ENCODE results near the gene UBR7. TPM values are rescaled to one million over a fixed set of nuclear protein-coding genes. Genes with fewer than 3 reads are reported as not detected.

The UBR7 gene
- total RNA-seq, 1 donor from 2014 or later: 8.3 TPM

DNA sequence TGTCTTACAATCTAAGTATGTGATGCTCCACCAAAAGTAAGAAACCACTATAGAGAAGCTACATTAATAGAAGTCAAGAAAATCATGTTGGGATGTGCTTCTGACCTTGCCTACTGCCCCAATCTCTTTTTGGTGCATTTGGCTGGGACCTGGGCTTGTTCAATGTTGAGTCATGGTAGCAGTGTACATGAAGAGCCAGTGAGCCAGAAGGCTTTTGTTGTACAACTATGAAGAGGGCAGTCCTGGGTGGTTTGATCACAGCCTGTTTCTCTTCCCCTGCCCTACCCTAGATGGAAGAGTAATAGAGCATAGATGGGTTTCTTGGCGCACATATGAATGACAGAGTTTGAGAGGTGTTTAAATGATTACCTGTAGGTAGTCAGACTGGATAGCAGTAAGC is 56.4 kb downstream of the UBR7 start:
- intact Hi-C loops (cut with DNase I): no loop called here
- H3K9me3 ChIP-seq: no peaks in the 10 kb centered on the region
- H3K36me3 ChIP-seq: peaks cover 0 to 28% of the 10 kb centered on the region in 2 donors
- no peak for DNase-seq (ENCODE audit: low spot score in 2 of 2)
- no peak overlapping the region for H3K27ac ChIP-seq
- no peak overlapping the region for H3K4me3 ChIP-seq
- TF ChIP-seq, protein P1, sequence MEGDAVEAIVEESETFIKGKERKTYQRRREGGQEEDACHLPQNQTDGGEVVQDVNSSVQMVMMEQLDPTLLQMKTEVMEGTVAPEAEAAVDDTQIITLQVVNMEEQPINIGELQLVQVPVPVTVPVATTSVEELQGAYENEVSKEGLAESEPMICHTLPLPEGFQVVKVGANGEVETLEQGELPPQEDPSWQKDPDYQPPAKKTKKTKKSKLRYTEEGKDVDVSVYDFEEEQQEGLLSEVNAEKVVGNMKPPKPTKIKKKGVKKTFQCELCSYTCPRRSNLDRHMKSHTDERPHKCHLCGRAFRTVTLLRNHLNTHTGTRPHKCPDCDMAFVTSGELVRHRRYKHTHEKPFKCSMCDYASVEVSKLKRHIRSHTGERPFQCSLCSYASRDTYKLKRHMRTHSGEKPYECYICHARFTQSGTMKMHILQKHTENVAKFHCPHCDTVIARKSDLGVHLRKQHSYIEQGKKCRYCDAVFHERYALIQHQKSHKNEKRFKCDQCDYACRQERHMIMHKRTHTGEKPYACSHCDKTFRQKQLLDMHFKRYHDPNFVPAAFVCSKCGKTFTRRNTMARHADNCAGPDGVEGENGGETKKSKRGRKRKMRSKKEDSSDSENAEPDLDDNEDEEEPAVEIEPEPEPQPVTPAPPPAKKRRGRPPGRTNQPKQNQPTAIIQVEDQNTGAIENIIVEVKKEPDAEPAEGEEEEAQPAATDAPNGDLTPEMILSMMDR (IDR thresholded peaks at IDR 0.05): no peak
- no peaks in the 10 kb centered on the region for H3K27me3 ChIP-seq
- H3K4me1 ChIP-seq: no peaks in the 10 kb centered on the region

DNA sequence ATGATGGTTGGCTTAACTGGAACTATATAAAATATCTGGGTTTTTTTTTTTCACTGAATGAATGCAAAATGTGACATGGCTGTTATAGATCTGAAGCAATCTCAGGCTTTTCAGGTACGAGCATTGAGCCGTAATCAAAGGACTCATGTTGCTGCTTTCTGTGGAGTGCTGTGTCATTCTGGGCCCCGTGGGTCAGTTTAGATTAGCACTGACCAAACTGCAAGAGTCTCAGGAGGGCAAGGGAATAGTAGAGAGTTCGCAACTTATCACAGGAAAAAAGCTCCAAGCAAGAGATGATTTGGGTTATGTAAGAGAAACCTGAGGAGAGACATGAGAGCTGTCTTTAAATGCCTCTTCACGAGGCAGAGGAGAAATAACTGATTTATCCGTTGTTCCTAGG is 59.1 kb downstream of the UBR7 start:
- TF ChIP-seq, protein P1 (IDR thresholded peaks at IDR 0.05): no peak
- Histone ChIP-seq H3K27me3 (no peaks in the 10 kb centered on the region), H3K36me3 (peaks cover 0 to 23% of the 10 kb centered on the region in 2 donors), H3K27ac (no peak overlapping the region), H3K4me1 (no peaks in the 10 kb centered on the region), H3K4me3 (no peak overlapping the region), H3K9me3 (no peaks in the 10 kb centered on the region)
- intact Hi-C loops (cut with DNase I): no loop called here
- no peak for DNase-seq (ENCODE audit: low spot score in 2 of 2)

DNA sequence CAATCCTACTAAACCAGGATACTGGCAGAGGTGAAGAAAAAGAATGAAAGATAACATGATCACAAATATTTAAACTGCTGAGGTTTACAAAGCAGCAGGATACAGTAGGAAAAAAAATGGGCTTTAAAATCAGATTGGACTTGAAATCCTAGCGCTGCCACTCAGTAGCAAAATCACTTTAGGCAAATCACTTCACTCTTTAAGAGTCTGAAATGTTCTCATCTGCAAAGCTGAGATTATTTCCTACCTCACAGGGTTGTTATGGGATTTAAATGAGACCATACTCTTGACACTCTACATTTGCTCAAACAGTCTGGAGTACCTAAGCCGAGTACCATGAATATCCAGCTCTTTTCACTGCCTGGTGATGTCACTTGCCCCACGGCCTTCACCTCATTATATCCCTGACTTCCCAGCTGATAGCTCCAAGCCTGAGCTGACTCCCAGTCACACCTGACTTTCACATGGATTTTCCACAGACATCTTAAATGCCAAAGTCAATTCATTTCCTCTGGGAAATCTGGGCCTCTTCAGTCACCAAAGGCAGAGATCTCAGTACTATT is 60.2 kb downstream of the UBR7 start:
- no peak overlapping the region for H3K27ac ChIP-seq
- peaks cover 0 to 14% of the 10 kb centered on the region in 2 donors for H3K36me3 ChIP-seq
- no peaks in the 10 kb centered on the region for H3K27me3 ChIP-seq
- TF ChIP-seq, protein P1 (IDR thresholded peaks at IDR 0.05): no peak
- no peak overlapping the region for H3K4me3 ChIP-seq
- DNase-seq (ENCODE audit: low spot score in 2 of 2): no peak
- no peaks in the 10 kb centered on the region for H3K4me1 ChIP-seq
- intact Hi-C loops (cut with DNase I): no loop called here
- no peaks in the 10 kb centered on the region for H3K9me3 ChIP-seq

DNA sequence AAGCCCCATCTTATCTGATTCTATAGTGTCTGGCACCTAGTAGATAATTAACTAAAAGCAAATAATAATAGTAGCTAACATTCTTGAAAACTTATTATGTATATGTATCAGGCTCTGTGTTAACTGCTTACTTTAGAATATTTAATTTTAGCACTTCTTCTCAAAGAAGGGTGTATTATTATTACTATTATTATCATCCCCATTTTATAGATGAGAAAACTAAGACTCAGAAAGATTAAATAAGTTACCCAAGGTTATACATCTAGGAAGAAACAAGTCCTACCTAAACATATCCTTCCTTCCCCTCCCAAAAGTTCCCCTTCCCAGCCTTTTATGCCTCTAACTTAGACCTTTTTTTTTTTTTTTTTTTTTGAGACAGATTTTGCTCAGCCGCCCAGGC is 61.4 kb downstream of the UBR7 start:
- TF ChIP-seq, protein P1 (IDR thresholded peaks at IDR 0.05): no peak
- Histone ChIP-seq H3K4me1 (no peaks in the 10 kb centered on the region), H3K27ac (no peak overlapping the region), H3K4me3 (no peak overlapping the region), H3K27me3 (no peaks in the 10 kb centered on the region), H3K36me3 (peaks cover 0 to 4% of the 10 kb centered on the region in 2 donors), H3K9me3 (no peaks in the 10 kb centered on the region)
- no peak for DNase-seq (ENCODE audit: low spot score in 2 of 2)
- intact Hi-C loops (cut with DNase I): no loop called here

DNA sequence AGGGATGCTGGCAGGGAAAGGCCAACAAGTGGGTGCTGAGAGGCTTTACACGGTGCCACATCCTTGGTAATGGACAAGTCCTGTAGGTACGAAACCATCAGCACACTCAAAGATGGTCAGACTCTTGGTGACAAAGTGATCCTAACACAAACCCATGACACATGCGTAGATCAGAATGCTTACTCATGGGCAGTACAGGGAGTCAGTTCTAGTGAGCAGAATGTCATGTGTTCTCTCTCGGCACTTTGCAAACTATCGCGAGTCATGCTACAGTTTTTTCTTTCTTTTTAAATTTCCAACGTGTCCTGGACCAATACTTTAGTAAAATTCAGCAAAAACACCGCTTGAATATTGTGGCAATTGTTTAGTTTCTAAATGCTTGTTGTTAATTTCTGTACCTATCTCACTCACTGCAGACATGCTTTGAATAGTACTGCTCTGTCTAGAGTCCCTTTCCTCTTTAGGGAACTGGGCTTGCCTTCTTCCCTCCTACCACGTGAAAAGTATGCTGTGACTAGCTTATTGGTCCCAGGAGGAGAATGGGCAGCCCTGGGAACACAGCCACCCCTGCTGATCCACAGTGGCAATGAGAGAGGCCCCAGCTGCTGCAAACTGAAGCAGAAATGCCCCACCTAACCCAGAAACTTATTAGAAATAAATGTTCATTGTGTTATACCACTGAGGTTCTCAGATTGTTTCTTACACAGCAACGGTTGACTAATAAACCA is 62.4 kb downstream of the UBR7 start:
- intact Hi-C loops (cut with DNase I): no loop called here
- Histone ChIP-seq H3K4me3 (no peak overlapping the region), H3K4me1 (no peaks in the 10 kb centered on the region), H3K27me3 (no peaks in the 10 kb centered on the region), H3K36me3 (no peaks in the 10 kb centered on the region), H3K27ac (no peak overlapping the region), H3K9me3 (no peaks in the 10 kb centered on the region)
- no peak for DNase-seq (ENCODE audit: low spot score in 2 of 2)
- TF ChIP-seq, protein P1 (IDR thresholded peaks at IDR 0.05): no peak
